EH (cell line): Measurements from ENCODE around the gene SAPCD2.

ENCODE experiments used
- DNase-seq: peaks from one replicate; pipeline ENCODE4 v3.0.0-alpha.2; 2015; ENCODE audit warnings: low read depth

Gene SAPCD2

DNA sequence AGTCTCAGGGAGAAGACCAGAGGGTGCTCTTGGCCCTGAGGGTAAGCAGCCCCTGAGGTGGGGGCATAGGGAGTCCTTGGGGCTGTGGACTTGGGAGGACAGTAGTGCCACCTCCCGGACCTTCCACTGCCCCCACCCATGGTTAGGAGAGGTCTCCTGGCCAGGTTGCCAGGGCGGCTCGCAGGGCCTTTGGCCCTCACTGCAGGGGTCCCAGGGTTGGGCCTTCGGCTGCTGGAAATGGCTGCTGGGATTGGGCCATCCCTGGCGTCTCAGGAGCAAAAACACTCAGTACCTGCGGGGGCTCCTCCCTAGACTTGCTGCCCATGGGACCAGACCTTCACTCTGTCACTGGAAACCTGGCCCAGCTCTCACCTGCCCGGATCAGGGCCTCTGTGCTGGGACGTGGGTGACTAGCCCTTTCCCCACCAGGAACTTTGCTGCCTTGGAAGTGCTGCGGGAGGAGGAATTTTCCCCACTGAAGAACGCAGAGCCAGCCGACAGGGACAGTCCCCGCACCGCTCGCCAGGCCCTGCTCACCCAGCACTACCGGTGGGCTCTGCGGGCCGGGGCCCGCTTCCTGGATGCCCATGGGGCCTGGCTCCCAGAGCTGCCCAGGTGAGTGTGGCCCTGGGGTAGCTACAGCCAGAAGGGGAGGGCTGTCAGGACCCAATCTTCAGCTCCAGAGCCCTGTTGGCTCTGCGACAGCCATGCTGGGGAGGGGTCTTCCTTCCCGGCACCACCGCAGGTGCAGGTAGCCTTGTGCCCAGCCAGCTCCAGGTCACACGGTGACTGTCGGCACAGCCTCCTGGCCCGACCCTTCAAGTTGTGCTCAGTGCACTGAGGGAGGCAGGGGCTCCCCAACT is 10.1 kb upstream of the SAPCD2 start:
- no peak for DNase-seq

DNA sequence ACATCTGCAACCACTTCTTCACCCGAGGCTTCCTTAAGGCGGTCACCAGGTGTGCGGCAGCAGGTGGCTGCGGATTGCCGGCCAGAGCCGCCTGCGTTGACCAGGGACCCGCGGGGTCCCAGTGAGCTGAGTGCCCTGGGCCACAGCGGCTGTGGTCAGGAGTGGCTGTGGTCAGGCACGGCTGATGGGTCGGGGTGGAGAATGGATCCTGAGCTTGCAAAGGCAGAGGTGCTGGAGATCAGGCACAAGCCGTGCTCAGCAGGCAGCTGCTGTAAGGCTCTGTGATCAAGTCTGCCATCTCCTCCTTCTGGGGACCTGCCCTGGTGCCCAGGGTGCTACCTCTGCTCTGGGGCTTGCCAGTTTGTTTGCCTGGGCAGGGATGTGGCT is 9.0 kb upstream of the SAPCD2 start:
- no peak for DNase-seq

DNA sequence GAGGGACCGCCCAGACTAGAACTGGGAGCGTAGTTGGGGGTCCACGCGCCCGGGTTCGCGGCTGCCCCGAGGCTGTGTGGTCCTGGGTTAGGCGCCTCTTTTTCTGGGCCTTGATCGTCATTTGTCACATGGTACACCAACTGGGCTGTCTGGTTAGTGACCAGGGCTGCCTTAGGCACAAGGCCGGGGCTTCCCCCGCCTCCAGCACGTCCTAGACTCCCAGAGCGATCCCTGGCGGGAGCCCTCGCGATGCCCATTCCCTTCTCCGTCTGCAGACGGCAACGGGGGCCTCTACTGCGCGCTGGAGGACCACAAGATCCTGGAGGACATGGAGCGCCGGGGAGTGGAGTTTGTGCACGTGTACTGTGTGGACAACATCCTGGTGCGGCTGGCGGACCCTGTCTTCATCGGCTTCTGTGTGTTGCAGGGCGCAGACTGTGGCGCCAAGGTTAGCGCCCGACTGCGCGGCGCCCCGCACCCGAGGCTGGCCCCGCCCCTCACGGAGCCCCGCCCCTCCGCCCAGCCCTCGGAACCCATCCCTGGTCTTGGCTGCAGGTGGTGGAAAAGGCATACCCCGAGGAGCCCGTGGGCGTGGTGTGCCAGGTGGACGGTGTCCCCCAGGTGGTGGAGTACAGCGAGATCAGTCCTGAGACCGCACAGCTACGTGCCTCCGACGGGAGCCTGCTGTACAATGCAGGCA is 8.5 kb upstream of the SAPCD2 start:
- no peak for DNase-seq

DNA sequence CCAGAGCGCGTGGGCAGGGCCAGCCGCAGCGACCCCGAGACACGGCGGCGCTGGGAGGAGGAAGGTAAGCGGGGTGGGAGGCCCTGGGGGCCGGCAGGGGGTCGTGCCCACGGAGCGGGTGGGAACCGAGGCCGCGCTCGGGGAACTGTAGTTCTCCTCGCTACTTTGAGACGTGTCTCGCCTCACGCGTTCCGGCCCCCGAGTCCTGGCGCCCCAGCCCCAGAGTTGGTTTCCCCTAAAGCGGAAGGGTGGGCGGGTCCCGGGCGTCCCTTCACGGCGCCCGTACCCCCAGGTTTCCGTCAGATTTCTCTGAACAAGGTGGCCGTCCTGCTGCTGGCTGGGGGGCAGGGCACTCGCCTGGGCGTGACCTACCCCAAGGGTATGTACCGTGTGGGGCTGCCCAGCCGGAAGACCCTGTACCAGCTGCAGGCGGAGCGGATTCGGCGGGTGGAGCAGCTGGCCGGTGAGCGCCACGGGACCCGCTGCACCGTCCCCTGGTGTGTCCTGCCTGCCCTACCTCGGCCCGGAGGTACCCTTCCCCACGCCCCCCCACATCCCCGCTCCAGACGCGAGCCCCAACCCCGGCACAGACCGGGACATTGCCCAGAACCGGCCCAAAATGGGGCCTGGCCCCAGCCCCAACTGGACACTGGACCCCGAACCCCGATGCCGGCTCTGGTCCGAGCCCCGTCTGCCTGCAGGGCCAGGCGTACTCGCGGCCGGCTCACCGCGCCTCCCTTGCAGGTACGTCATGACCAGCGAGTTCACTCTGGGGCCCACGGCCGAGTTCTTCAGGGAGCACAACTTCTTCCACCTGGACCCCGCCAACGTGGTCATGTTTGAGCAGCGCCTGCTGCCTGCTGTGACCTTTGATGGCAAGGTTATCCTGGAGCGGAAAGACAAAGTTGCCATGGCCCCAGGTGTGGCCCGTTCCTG is 7.7 kb upstream of the SAPCD2 start:
- DNase-seq, result peak; percentile 34

DNA sequence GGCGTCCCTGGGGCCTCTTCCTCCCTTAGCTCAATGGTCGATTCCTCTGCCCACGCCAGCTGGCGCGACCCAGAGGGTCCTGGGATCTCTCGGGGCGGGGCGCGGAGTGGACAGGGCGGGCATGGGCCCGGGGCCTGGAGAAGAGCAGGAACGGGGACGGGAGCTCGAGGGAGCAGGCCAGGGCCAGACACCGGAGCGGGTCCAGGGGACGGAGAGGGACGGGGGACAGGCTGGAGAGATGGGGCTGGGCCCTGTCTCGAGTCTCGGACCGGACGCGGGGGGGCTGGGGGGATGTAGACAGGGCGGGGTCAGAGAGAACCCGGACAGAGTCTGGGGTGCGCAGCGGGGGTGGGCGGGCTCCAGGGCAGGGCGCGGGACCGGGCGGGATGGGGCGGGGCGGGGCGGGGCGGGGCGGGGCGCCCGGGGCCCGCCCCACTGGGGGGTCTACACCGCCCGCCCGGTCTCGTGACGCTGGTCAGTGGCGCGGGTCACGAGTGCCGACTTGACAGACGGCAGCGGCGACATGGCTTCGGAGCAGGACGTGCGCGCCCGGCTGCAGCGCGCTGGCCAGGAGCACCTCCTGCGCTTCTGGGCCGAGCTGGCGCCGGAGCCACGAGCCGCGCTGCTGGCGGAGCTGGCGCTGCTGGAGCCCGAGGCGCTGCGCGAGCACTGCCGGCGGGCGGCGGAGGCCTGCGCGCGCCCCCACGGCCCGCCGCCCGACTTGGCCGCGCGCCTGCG is 6.8 kb upstream of the SAPCD2 start, which contains the start of gene UAP1L1:
TSS of gene UAP1L1 (plus strand) at position 508 of the 738 bp plus-strand sequence. CDS start at position 524, 16 bp downstream.
- peak; percentile 69 for DNase-seq

DNA sequence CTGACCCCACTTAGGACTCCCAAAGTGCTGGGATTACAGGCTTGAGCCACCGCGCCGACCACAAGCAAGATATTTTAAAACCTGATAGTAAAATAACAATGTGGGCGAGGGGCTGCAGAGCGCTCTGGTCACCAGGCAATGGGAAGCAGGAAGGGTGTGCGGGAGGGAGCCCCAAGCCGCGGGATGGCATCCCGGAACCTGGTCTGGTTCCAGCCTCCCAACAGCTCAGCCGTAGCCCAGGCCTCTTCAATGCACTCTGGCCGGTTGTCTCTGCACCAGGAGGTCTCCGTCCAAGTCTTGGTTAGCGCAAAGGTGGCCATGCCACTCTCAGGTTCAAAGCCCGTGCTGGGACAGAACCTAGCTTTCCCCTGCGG is 6.3 kb upstream of the SAPCD2 start:
- DNase-seq, result no peak

DNA sequence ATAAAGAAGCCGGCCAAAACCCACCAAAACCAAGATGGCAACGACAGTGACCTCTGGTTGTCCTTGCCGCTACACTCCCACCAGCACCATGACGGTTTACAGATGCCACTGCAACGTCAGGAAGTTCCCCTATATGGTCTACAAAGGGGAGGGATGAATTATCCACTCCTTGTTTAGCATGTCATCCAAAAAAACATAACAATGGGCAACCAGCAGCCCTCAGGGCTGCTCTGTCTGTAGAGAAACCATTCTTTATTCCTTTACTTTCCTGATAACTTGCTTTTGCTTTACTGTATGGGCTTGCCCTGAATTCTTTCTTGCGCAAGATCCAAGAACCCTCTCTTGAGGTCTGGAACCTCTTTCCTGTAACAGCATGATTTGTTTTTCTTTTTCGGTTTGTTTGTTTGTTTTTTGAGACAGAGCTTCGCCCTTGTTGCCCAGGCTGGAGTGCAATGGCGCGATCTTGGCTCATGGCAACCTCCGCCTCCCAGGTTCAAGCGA is 5.0 kb upstream of the SAPCD2 start:
- DNase-seq, result no peak

DNA sequence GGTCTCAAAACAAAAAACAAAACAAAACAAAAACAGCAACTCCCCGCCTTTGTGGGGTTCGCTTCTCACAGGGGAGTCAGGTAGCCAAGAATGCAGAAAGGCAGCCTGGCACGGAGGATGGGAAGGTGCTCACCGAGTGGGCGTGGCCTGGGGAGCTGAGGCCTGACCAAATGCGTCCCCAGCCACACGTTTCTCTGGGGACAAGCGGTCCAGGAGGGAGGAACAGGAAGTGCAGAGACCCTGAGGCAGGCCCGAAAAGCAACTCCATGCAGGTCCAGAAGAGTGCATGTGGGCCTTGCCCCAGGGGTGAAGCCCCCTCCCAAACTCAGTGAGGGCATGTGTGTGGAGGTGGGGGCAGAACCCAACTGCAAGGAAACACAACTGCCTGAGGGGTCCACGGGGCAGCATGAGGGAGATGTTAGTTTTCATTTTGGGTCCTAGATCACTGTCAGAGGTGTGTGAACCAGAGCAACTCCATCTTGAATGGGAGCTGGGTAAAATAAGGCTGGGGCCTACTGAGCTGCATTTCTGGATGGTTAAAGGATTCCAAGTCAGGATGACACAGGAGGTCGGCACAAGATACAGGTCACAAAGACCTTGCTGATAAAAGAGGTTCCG is 4.4 kb upstream of the SAPCD2 start:
- no peak for DNase-seq

DNA sequence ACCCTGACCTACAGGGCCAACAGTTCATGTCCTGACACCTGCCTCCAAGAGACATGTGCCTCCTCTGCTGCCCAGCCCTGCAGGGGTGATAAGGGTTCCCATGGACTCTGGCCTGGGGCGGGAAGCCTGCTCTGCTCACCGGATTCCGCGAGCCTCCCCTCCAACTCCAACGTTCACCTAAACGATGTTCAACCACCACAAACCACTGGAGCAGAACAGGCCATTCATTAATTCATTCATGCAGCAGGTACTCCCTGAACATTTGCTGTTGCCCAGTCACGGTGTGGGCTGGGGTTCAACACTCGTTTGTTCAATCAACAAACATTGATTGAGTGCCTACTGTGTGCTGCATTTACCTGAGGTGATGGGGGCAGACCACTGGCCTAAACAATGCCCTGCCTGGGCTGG is 3.6 kb upstream of the SAPCD2 start:
- DNase-seq, result no peak

DNA sequence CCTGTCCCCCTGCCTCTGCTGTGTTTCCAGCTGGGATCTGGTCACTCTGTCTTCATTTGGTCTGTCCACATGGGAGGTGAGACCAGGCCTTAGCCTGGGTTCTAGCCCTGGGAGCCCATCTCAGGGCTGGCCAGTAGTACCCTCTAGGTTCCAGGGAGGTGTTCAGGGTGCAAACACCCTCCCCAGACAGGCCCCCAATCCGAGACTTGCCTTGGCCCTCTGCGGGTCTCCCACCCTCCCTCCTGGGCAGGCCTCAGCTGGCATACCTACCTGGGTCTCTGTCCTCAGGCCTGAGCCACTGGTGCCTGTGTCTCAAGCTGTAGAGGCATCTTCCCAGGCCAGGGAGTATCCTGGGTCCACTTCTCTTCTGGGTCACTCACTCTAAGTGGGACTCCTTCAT is 925 bp upstream of the SAPCD2 start:
- DNase-seq, result no peak

DNA sequence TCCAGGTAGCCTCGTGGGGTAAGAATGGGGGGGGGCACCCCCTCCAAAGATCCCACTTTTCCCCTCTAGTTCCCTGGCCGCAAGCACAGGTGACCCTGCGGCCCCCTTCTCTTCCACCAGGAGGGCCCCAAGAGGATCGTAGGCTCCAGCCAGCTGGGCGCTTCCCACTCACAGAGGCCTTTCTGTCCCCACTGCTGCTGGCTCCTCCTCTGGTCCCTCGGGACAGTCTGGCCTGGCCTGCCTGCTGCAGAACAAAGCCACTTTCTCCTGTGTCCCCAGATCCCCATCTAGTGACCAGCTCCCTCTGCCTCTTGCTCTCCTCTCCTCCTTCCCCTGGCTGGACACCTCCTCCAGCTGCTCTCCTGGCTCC is 534 bp upstream of the SAPCD2 start:
- DNase-seq, result no peak

DNA sequence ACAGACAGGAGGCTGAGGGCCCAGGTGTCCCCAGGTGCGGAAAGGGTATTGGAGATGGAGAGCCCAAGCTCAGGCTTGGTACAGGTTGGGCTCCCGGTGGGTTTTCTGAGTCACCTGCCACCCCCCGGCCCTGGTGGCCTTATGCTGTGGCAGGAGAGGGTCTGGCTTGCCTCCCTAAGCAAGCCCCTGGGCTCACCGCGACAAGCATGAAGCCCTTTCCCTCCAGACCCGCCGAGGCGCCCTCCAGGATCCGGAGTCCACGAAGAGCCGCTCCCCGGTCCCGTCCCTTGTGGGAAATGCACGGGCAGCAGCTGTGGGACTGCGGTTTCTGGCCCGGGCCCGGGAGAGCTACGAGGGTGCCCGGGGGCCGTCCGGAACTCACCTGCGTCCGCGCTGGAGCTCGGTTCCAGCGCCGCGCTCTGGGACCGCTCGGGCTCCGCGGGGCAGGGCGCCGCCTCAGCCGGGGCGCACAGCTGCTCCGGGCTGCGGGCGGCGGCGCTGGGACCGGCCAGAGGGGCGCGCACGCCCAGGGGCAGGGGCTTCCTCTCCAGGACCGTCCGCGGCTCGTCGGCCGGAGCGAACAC is 757 bp downstream of the SAPCD2 start:
- no peak for DNase-seq

DNA sequence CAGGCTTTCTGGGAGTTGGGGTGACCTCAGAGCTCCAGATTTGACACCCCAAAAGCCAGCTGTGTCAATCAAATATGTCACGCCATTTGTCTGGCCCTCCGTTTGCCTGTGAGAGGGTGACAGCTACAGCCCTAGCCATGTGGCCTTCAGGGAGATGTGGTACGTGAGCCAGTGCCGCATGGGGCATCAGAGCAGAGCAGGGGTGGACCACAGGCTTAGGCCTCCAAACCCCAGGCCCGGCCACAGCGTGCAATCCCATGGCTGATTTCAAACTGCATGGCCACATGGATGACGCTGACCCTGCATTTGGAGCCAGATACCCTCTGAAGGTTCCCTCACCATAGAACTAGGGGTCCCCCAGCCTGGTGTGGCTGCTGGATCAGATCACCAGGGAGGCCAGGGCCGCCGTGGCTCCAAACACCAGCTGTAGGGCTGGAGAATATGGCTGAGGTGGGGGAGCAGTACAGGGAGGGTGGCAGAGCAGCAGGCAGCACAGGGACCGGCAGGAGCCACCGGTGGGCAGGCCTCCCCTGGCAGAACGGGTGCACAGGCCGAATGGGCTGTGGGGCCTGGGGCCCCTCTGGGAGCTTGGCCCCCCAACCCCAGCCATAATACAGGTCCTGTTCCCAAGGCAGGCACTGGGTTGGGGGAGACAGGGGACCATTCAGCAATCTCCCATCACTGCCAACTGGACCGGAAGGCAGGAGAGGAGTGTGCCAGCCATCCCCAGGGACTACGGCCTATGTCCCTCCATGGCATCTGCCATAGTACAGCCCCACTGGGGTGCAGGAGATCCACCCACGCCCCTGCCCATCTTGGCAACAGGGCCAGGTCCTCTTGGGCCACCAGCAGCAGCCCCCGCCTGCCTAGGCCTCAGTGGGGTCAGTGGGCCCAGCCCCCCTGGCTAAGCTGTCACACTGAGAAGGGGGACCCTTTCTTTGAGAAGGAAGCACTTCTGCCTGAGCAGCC is 1.5 kb downstream of the SAPCD2 start:
- no peak for DNase-seq

DNA sequence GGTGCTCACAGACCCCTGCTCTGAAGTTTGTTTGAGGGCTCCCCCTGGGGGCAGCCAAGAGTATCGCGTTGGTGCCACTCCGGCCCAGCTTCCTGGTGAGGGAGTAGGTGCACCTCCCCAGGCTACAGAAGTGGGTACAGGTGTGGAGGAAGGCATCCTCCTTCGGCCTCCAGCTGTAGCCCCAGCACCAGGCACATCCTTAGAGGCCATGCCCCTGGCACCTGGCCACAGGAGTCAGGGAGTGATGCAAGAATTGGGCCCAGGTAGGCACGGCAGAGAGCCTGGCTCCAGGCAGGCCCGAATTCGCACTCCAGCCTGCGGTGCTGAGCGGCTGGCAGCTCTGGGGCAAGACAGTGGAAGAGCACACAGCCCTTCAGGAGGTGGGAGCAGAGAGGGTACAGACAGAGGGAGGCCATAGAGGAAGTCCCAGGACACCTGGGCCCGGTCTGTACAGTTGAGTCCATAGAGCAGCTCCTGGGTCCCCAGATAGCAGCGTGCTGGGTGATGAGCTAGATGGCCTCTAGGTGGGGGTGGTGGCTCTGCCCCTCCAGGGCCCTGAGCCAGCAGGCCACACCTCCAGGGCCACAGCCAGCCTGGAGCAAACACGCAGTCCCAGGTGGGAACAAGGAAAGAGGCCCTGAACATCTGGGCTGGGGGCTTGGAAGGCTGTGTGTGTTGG is 2.4 kb downstream of the SAPCD2 start:
- peak; percentile 78 for DNase-seq

DNA sequence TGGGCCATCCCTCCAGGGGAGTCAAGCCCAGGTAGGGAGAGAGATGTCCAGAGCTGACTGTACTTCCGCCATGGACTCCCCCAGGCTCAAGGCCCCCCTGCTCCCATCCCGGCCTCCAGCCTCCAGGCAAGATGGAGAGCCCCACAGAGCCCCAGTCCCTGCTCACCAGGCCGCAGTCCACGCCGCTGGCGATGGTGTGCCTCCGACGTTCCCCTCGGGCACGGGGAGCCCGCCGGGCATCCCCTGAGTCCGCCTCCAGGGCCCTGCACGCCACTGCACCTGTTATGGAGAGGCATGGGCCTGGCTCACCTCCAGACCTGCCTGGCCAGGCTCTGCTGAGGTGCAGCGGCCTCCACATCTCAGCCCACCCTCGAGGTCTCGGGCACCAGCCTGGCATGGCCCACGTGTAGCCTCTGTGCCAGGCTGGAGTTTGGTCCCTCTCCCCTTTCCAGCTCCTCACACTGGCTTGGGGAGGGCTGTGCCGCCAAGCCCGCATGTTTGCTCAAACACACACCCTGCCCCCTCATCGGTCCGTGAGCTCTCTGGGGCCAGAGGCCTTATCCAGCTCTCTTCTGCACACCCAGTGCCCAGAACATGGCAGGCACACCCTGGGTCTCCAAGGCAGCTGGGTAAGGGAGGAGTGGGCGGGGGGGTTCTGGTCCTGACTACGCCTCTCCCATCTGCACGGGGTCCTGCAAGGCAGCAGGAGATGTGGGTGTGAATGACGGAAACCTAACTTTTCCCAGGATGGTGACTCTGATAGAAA is 4.1 kb downstream of the SAPCD2 start:
- DNase-seq, result no peak

DNA sequence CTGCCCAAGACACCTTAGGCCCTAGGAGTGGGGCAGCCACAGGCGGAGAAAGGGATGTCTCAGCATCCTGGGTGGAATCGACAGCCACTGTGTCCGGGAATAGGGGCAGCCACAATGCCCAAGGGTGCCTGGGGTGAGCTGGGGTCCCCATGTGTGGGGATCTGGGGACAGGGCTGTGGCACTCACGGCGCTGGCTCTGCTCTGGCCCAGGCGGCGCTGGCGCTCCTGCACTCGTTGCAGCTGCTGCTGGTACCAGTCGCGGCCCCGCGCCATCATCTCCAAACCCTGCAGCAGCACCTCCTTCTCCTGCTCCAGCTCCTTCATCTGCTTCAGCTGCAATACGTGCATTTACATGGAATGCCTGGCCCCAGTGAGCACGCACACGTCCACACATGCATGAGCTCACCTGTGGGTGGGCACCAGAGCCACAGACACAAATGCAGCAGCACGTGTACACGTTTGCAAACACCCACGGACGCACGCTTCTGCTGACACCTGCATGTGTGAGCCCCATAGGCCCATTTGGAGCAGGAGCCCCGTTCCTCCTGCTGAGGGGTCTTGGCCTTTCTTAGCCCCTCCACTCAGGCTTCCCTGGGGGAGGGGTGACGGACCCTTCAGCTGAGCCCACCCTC is 4.9 kb downstream of the SAPCD2 start:
- DNase-seq, result no peak

DNA sequence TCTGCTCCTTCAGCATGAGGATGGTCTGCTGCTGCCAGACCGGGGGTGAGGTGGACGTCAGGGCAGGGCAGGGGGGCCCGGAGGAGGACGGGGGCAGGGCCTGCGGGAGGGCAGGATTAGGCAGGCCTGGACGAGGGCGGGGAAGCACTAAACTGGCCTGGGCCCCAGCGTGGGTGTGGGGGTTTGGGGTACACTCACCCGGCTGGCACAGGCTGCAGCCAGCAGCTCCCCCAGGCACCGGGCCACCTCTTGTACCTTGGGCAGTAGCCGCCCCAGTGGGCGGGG is 5.5 kb downstream of the SAPCD2 start:
- DNase-seq, result no peak
